HepG2 (cell line): ENCODE measurements around the gene DLG1.

ENCODE experiments used
- CBX5 ChIP-seq: sonication (generic); formaldehyde crosslinking; IDR thresholded peaks from 2 replicates; pipeline ENCODE4 v1.4.0; 2020; ENCODE audit warnings: missing genetic modification reagents, borderline replicate concordance
- POLR2AphosphoS5 ChIP-seq: IDR thresholded peaks from 2 replicates; pipeline ENCODE4 v1.6.1; 2012; ENCODE audit warnings: low read depth, low read length
- SUZ12 ChIP-seq: fragments of 150-350 bp; IDR thresholded peaks from 2 replicates; pipeline ENCODE4 v1.6.1; 2014; ENCODE audit warnings: low read depth, low read length
- TBL1XR1 ChIP-seq: fragments of 150-350 bp; IDR thresholded peaks from 2 replicates; pipeline ENCODE4 v1.6.1; 2014; ENCODE audit warnings: borderline replicate concordance, low read length; ENCODE audit not compliant: partially characterized antibody
- ZFP36 ChIP-seq: fragments of 150-350 bp; IDR thresholded peaks from 2 replicates; pipeline ENCODE4 v1.6.1; 2018; ENCODE audit warnings: borderline replicate concordance, low read length, low read depth; ENCODE audit not compliant: partially characterized antibody
- TF ChIP-seq, protein P1 (sequence below): sonication (generic); formaldehyde crosslinking; IDR thresholded peaks from 2 replicates; pipeline ENCODE4 v1.4.0; 2020; ENCODE audit warnings: missing genetic modification reagents, mild to moderate bottlenecking, borderline replicate concordance

DNA sequence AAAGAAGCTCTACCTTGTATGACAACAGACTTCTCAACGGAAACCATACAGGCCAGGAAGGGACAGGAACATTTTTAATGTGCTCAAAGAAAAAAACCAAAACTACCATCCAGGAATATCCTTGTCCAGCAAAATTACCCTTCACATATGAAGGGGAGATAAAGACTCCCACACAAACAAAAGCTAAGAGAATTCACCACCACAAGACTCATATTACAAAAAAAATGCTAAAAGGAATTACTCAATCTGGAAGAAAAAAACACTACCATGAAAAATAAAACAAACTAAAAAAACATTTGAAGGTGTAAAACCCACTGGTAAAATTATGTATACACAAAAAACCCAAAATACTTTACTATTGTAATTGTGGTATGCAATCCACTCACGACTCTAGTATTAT lies 57.2 kb downstream of the DLG1 start:
- TF ChIP-seq TBL1XR1 (no peak), CBX5 (CRISPR knock-in tag) (no peak), POLR2AphosphoS5 (no peak), SUZ12 (no peak), ZFP36 (no peak)
- TF ChIP-seq, protein P1, sequence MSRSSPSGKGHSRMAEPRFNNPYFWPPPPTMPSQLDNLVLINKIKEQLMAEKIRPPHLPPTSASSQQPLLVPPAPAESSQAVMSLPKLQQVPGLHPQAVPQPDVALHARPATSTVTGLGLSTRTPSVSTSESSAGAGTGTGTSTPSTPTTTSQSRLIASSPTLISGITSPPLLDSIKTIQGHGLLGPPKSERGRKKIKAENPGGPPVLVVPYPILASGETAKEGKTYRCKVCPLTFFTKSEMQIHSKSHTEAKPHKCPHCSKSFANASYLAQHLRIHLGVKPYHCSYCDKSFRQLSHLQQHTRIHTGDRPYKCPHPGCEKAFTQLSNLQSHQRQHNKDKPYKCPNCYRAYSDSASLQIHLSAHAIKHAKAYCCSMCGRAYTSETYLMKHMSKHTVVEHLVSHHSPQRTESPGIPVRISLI = no peak
